ENCODE measurements around the gene LBX2.

DNA sequence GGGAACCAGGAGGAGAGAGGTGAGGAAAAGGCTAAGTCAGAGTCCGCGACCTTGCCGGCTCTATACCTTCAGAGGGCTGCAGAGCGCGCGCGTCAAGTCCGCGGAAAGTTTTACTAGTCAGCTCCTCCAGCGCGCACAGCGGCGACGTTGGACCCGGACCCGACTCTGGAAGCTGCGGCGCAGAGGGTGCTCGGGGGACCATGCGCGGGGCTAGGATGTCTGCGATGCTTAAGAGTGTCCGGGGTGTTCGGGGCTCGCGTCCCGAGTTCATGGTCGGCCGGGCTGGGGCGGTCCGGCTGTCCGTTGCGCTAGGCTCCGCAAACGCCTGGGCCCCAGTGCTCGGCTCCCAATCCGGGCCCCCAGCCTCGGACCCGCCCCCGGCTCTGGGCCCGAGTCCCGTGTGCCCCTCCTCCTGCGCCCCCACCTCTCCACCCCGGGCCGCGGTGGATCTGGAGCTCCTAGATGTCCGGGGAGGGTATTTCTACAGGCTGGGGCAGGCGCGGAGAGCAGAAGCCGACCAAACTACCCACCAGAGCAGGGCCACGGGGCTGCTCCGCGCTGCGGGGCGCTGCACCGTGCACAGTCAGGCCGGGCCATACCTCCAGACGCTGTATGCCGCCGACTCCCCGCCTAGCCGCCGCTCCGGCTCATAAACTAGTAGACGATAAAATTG, at the start of gene LBX2:
- TF ChIP-seq CTCF (IDR thresholded peaks at IDR 0.05; ENCODE audit: low read depth, low read length, missing input control) (no peak), YY1 (IDR thresholded peaks at IDR 0.05) (no peak), JUND (IDR thresholded peaks at IDR 0.05) (no peak), RXRA (IDR thresholded peaks at IDR 0.05) (no peak), RAD21 (IDR thresholded peaks at IDR 0.05) (no peak), REST (IDR thresholded peaks at IDR 0.05) (no peak), HNF4A (conservative IDR thresholded peaks at IDR 0.05) (no peak), SP1 (IDR thresholded peaks at IDR 0.05) (no peak), TAF1 (conservative IDR thresholded peaks at IDR 0.05) (no peak)
- TF ChIP-seq, protein P1, sequence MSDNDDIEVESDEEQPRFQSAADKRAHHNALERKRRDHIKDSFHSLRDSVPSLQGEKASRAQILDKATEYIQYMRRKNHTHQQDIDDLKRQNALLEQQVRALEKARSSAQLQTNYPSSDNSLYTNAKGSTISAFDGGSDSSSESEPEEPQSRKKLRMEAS (IDR thresholded peaks at IDR 0.05) = no peak
- TF ChIP-seq, protein P2, sequence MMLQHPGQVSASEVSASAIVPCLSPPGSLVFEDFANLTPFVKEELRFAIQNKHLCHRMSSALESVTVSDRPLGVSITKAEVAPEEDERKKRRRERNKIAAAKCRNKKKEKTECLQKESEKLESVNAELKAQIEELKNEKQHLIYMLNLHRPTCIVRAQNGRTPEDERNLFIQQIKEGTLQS (IDR thresholded peaks at IDR 0.05) = no peak
